ENCODE data around the gene CDH13. TPM values are rescaled to one million over a fixed set of nuclear protein-coding genes. Genes with fewer than 3 reads are reported as not detected.

Gene CDH13
- total and polyA plus RNA-seq, 2 experiments from 2014 or later, result 2.9 to 4.8 TPM

DNA sequence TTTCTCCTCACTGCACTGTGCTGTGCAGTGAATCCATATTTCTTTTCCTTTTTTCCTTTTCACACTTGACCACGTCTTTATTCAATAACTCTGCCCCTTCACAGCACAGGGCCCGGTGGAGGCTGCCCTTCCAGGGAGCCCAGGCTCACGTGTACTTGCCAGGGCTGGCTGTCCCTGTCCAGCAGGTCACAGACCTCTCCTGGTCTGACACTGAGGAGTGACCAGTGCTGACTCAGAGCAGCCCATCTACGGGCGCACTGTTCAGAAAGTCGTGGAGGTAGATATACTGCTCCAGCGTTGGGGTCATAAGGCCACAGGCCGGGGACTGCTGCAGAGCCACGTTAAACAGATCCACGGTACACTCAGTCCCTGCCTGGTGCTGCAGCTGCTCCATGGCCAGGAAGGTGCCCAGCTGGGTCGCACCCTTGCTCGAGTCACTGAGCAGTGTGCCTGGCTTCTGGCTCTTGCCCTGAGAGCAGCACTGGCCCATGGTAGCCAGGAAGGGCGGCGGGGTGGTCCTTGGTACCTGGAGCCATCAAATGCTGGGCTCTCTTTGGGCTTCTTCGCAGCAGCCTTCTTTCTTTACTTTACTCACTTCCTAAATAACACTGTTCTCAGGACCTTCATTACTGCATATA, 531.7 kb downstream of the CDH13 start:
- H3K27me3 ChIP-seq, result no peaks in the 10 kb centered on the region
- no peak for DNase-seq (ENCODE audit: low read depth in 1 of 2, low spot score in 1 of 2)
- no peaks in the 10 kb centered on the region for H3K9me3 ChIP-seq (ENCODE audit: low read depth)
- TF ChIP-seq, protein P1, sequence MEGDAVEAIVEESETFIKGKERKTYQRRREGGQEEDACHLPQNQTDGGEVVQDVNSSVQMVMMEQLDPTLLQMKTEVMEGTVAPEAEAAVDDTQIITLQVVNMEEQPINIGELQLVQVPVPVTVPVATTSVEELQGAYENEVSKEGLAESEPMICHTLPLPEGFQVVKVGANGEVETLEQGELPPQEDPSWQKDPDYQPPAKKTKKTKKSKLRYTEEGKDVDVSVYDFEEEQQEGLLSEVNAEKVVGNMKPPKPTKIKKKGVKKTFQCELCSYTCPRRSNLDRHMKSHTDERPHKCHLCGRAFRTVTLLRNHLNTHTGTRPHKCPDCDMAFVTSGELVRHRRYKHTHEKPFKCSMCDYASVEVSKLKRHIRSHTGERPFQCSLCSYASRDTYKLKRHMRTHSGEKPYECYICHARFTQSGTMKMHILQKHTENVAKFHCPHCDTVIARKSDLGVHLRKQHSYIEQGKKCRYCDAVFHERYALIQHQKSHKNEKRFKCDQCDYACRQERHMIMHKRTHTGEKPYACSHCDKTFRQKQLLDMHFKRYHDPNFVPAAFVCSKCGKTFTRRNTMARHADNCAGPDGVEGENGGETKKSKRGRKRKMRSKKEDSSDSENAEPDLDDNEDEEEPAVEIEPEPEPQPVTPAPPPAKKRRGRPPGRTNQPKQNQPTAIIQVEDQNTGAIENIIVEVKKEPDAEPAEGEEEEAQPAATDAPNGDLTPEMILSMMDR (IDR thresholded peaks at IDR 0.05; ENCODE audit: low read depth, low read length), result no peak
- H3K4me3 ChIP-seq, result no peak overlapping the region
- no peak overlapping the region for H3K27ac ChIP-seq
- H3K4me1 ChIP-seq (ENCODE audit: low read depth), result no peaks in the 10 kb centered on the region
- H3K36me3 ChIP-seq, result no peaks in the 10 kb centered on the region

DNA sequence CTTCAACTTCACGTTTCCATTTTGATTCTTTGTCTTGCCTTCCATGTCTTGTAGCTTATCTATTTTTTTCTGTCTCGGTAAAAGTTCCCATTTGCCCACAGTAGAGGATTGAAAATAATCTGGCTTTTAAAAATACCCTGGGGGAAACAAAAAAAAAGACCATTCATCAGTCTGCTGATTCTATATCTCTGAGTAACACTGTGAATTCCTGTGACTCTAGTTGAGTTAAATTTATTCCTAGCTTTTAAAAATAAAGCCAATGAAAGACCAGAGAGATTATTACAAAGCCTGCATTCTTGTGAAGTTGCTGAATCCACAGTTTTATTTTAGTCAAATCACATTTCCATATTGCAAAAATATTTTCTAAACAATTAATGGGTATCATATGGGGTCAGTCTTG, 532.3 kb downstream of the CDH13 start:
- Histone ChIP-seq H3K4me3 (no peak overlapping the region), H3K9me3 (ENCODE audit: low read depth) (no peaks in the 10 kb centered on the region), H3K27me3 (no peaks in the 10 kb centered on the region), H3K27ac (no peak overlapping the region), H3K36me3 (no peaks in the 10 kb centered on the region), H3K4me1 (ENCODE audit: low read depth) (no peaks in the 10 kb centered on the region)
- TF ChIP-seq, protein P1 (IDR thresholded peaks at IDR 0.05; ENCODE audit: low read depth, low read length), result no peak
- DNase-seq (ENCODE audit: low read depth in 1 of 2, low spot score in 1 of 2), result no peak

DNA sequence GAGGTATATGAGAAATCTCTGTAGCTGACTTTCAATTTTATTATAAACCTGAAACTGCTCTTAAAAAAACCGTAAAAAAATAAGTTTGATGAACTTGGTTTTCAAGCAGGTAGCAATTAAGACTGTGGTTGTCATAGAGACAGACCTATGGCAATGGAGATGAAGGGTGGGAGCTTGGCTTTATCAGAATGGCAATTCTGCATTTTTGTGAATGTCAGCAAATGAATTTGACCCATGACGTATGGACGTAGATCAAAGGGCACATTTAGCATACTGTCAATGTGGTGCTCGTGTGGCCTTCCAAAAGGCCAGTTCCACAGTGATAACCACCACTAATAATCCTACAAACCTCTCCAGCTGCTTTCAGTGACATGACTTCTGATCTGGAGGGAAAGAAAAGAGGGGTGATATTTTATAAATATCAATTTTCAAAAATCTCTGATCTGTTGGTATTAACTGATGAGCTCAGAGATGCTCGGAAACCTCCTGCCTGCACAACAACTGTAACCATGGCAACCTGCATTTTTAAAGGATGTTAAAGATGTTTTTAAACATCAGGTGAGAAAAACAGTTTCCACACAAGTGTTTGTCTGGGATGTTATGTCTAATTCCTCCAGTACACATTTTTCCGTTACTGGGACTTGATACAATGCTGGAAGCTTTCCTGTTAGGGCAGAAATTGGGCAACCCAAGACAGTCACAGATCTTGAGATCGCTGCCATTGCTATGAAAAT, 533.7 kb downstream of the CDH13 start:
- H3K36me3 ChIP-seq, result no peaks in the 10 kb centered on the region
- DNase-seq (ENCODE audit: low read depth in 1 of 2, low spot score in 1 of 2), result no peak
- no peaks in the 10 kb centered on the region for H3K4me1 ChIP-seq (ENCODE audit: low read depth)
- H3K27ac ChIP-seq, result no peak overlapping the region
- H3K27me3 ChIP-seq, result no peaks in the 10 kb centered on the region
- TF ChIP-seq, protein P1 (IDR thresholded peaks at IDR 0.05; ENCODE audit: low read depth, low read length), result no peak
- no peak overlapping the region for H3K4me3 ChIP-seq
- H3K9me3 ChIP-seq (ENCODE audit: low read depth), result no peaks in the 10 kb centered on the region

DNA sequence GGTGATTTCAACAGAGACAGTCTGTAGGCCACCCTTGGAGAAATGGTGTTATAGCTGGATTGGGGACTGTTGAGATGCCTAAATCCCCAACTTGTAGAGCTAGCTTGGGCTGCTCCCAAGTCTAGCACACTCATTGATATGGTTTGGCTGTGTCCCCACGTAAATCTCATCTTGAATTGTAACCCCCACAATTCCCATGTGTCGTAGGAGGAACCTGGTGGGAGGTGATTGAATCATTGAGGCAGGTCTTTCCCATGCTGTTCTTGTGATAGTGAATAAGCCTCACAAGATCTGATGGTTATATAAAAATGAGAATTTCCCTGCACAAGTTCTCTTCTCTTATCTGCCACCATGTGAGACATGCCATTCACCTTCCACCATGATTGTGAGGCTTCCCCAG, 536.0 kb downstream of the CDH13 start:
- no peak overlapping the region for H3K4me3 ChIP-seq
- no peaks in the 10 kb centered on the region for H3K27me3 ChIP-seq
- TF ChIP-seq, protein P1 (IDR thresholded peaks at IDR 0.05; ENCODE audit: low read depth, low read length), result no peak
- no peak for DNase-seq (ENCODE audit: low read depth in 1 of 2, low spot score in 1 of 2)
- H3K27ac ChIP-seq, result no peak overlapping the region
- no peaks in the 10 kb centered on the region for H3K36me3 ChIP-seq
- no peaks in the 10 kb centered on the region for H3K4me1 ChIP-seq (ENCODE audit: low read depth)
- no peaks in the 10 kb centered on the region for H3K9me3 ChIP-seq (ENCODE audit: low read depth)

DNA sequence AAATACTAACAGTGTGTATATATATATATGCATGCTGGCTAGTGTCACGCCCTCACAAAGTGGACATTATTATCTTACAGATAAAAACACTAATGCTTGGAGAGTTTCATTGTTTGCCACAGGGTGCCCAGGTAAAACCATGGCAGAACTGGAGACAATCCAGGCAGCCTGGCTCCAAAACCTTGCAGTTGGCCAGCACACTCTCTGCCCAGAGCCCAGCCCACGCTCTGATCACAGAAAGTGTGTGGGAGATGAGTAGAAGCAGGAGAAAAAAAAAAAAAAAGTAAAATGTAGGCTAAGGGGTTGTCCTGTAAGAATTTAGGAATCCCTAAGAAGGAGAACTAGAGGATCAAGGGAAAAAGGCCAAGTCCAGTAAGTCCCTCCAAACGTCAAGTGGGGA, 538.0 kb downstream of the CDH13 start:
- no peaks in the 10 kb centered on the region for H3K4me1 ChIP-seq (ENCODE audit: low read depth)
- H3K4me3 ChIP-seq, result no peak overlapping the region
- no peaks in the 10 kb centered on the region for H3K36me3 ChIP-seq
- H3K27me3 ChIP-seq, result no peaks in the 10 kb centered on the region
- H3K9me3 ChIP-seq (ENCODE audit: low read depth), result no peaks in the 10 kb centered on the region
- DNase-seq (ENCODE audit: low read depth in 1 of 2, low spot score in 1 of 2), result no peak
- H3K27ac ChIP-seq, result no peak overlapping the region
- TF ChIP-seq, protein P1 (IDR thresholded peaks at IDR 0.05; ENCODE audit: low read depth, low read length), result no peak

All from cardiac muscle cell (in vitro differentiated cells and primary cell).